Astrocyte (in vitro differentiated cells and primary cell): ENCODE results near the gene RNF14. TPM values are rescaled to one million over a fixed set of nuclear protein-coding genes. Genes with fewer than 3 reads are reported as not detected.

Experiments
- DNase-seq: peaks from one replicate; pipeline ENCODE4 v3.0.0-alpha.2; 2010; ENCODE audit warnings: low read depth
- FAIRE-seq: peaks from 2 replicates; lab custom pipeline; 2011; peaks lifted over from hg19 to GRCh38; lab: Jason Lieb, UNC
- H2AFZ ChIP-seq: 2 replicates; pipeline ENCODE4 v1.6.0; 2012; ENCODE audit warnings: low read depth, low read length, inconsistent platforms
- H3K27ac ChIP-seq: 2 replicates; pipeline ENCODE4 v1.5.1; 2011; ENCODE audit warnings: low read depth, low read length, inconsistent platforms
- H3K27me3 ChIP-seq: 2 replicates; pipeline ENCODE4 v1.6.0; 2011; ENCODE audit warnings: low read length, inconsistent platforms; ENCODE audit not compliant: insufficient read depth
- H3K36me3 ChIP-seq: 2 replicates; pipeline ENCODE4 v1.5.1; 2011; ENCODE audit warnings: low read length, inconsistent platforms; ENCODE audit not compliant: insufficient read depth
- H3K4me1 ChIP-seq: 2 replicates; pipeline ENCODE4 v1.5.1; 2011; ENCODE audit warnings: low read length, inconsistent platforms; ENCODE audit not compliant: insufficient read depth
- H3K4me2 ChIP-seq: 2 replicates; pipeline ENCODE4 v1.6.0; 2012; ENCODE audit warnings: low read length, inconsistent platforms
- H3K4me3 ChIP-seq: 2 replicates; pipeline ENCODE4 v1.5.1; 2011; ENCODE audit warnings: low read depth, mild to moderate bottlenecking, low read length, inconsistent platforms; ENCODE audit not compliant: insufficient read depth
- H3K79me2 ChIP-seq: 2 replicates; pipeline ENCODE4 v1.6.0; 2012; ENCODE audit warnings: mild to moderate bottlenecking, low read length, inconsistent platforms; ENCODE audit not compliant: insufficient read depth
- H3K9ac ChIP-seq: 2 replicates; pipeline ENCODE4 v1.6.0; 2012; ENCODE audit warnings: mild to moderate bottlenecking, low read length, inconsistent platforms
- H3K9me3 ChIP-seq: 2 replicates; pipeline ENCODE4 v1.5.1; 2012; ENCODE audit warnings: low read depth, mild to moderate bottlenecking, low read length, inconsistent platforms; ENCODE audit not compliant: insufficient read depth
- H4K20me1 ChIP-seq: 2 replicates; pipeline ENCODE4 v1.6.0; 2012; ENCODE audit warnings: low read length, inconsistent platforms; ENCODE audit not compliant: insufficient read depth
- H3K27ac Mint-ChIP-seq: one replicate; pipeline ENCODE4 v1.8.0; 2021; ENCODE audit warnings: mild to moderate bottlenecking, mixed read lengths; ENCODE audit not compliant: unreplicated experiment
- H3K27me3 Mint-ChIP-seq: one replicate; pipeline ENCODE4 v1.8.0; 2021; ENCODE audit warnings: low read depth, mixed read lengths; ENCODE audit not compliant: unreplicated experiment
- H3K36me3 Mint-ChIP-seq: one replicate; pipeline ENCODE4 v1.8.0; 2021; ENCODE audit warnings: low read depth, mixed read lengths; ENCODE audit not compliant: unreplicated experiment
- H3K4me1 Mint-ChIP-seq: one replicate; pipeline ENCODE4 v1.8.0; 2021; ENCODE audit warnings: low read depth, mixed read lengths; ENCODE audit not compliant: unreplicated experiment
- H3K4me3 Mint-ChIP-seq: one replicate; pipeline ENCODE4 v1.8.0; 2021; ENCODE audit warnings: mild to moderate bottlenecking, moderate library complexity, mixed read lengths; ENCODE audit not compliant: unreplicated experiment
- H3K9me3 Mint-ChIP-seq: one replicate; pipeline ENCODE4 v1.8.0; 2021; ENCODE audit warnings: mild to moderate bottlenecking, mixed read lengths; ENCODE audit not compliant: unreplicated experiment
- CTCF ChIP-seq: IDR thresholded peaks from 2 replicates; pipeline ENCODE4 v1.5.1; 2011; ENCODE audit warnings: low read depth, mild to moderate bottlenecking, inconsistent platforms, low read length, moderate library complexity; ENCODE audit not compliant: insufficient read depth
- EZH2 ChIP-seq: IDR thresholded peaks from 2 replicates; pipeline ENCODE4 v1.6.1; 2012; ENCODE audit warnings: mild to moderate bottlenecking, low read length, inconsistent platforms; ENCODE audit not compliant: insufficient read depth
- total RNA-seq: library from RNA; stranded (reverse); gene quantifications from 2 replicates; pipeline ENCODE4 v1.2.1, GENCODE V29; 2021

Gene RNF14
- total RNA-seq, 1 donor from 2014 or later, result 105 TPM

GRCh38 chr5:141960449-141961323, 8.2 kb upstream of the RNF14 start:
- H3K27ac Mint-ChIP-seq, result peak overlapping the region; percentile 60
- H3K9ac ChIP-seq, result no peak overlapping the region
- no peaks in the 10 kb centered on the region for H3K79me2 ChIP-seq
- H3K4me2 ChIP-seq, result peak overlapping the region; percentile 51
- H3K4me1 Mint-ChIP-seq, result peaks cover 2% of the 10 kb centered on the region
- H3K36me3 ChIP-seq, result no peaks in the 10 kb centered on the region
- peak overlapping the region; percentile 18 for H3K4me3 Mint-ChIP-seq
- H3K4me1 ChIP-seq, result peaks cover 4% of the 10 kb centered on the region
- no peaks in the 10 kb centered on the region for H3K27me3 ChIP-seq
- H3K9me3 ChIP-seq, result no peaks in the 10 kb centered on the region
- no peaks in the 10 kb centered on the region for H4K20me1 ChIP-seq
- peak; percentile 89 for TF ChIP-seq CTCF
- no peak for TF ChIP-seq EZH2
- H3K27ac ChIP-seq, result no peak overlapping the region
- DNase-seq (peak; percentile 39), FAIRE-seq (peak; percentile 67)
- peak overlapping the region; percentile 72 for H2AFZ ChIP-seq
- peaks cover 2% of the 10 kb centered on the region for H3K36me3 Mint-ChIP-seq
- no peaks in the 10 kb centered on the region for H3K9me3 Mint-ChIP-seq
- H3K4me3 ChIP-seq, result no peak overlapping the region
- peaks cover 9% of the 10 kb centered on the region for H3K27me3 Mint-ChIP-seq

GRCh38 chr5:141961466-141961865, 7.4 kb upstream of the RNF14 start:
- peaks cover 2% of the 10 kb centered on the region for H3K36me3 Mint-ChIP-seq
- no peak overlapping the region for H3K4me3 Mint-ChIP-seq
- Histone ChIP-seq H3K27me3 (no peaks in the 10 kb centered on the region), H3K4me2 (no peak overlapping the region), H3K27ac (no peak overlapping the region), H4K20me1 (no peaks in the 10 kb centered on the region), H3K9ac (no peak overlapping the region), H3K4me3 (no peak overlapping the region), H3K79me2 (no peaks in the 10 kb centered on the region), H3K36me3 (no peaks in the 10 kb centered on the region), H3K9me3 (no peaks in the 10 kb centered on the region), H2AFZ (no peak overlapping the region), H3K4me1 (peaks cover 4% of the 10 kb centered on the region)
- H3K9me3 Mint-ChIP-seq, result no peaks in the 10 kb centered on the region
- H3K4me1 Mint-ChIP-seq, result peaks cover 2% of the 10 kb centered on the region
- no peak for DNase-seq
- H3K27me3 Mint-ChIP-seq, result peaks cover 9% of the 10 kb centered on the region
- no peak overlapping the region for H3K27ac Mint-ChIP-seq
- no peak for FAIRE-seq
- TF ChIP-seq EZH2 (no peak), CTCF (no peak)

- no peaks in the 10 kb centered on the region for H3K9me3 Mint-ChIP-seq
- H3K9me3 ChIP-seq, result no peaks in the 10 kb centered on the region
- H3K4me1 Mint-ChIP-seq, result peaks cover 2% of the 10 kb centered on the region
- no peaks in the 10 kb centered on the region for H3K36me3 Mint-ChIP-seq
- no peak for FAIRE-seq
- H3K27me3 ChIP-seq, result no peaks in the 10 kb centered on the region
- no peaks in the 10 kb centered on the region for H4K20me1 ChIP-seq
- H3K4me3 Mint-ChIP-seq, result no peak overlapping the region
- no peak overlapping the region for H3K27ac Mint-ChIP-seq
- no peak for TF ChIP-seq CTCF
- no peak for TF ChIP-seq EZH2
- H2AFZ ChIP-seq, result no peak overlapping the region
- no peaks in the 10 kb centered on the region for H3K36me3 ChIP-seq
- no peak overlapping the region for H3K27ac ChIP-seq
- H3K4me3 ChIP-seq, result no peak overlapping the region
- H3K4me1 ChIP-seq, result peaks cover 7% of the 10 kb centered on the region
- no peak overlapping the region for H3K9ac ChIP-seq
- H3K79me2 ChIP-seq, result no peaks in the 10 kb centered on the region
- H3K27me3 Mint-ChIP-seq, result peaks cover 2% of the 10 kb centered on the region
- H3K4me2 ChIP-seq, result no peak overlapping the region
- no peak for DNase-seq
These were observed 5.2 kb upstream of the RNF14 start for GRCh38 chr5:141963701-141964100.
